ENCODE data around the gene SAMM50.

Gene SAMM50

GRCh38 chr22:43955040-43955882, at the start of gene SAMM50:
SAMM50 (plus strand) TSS chr22:43955442; CDS start chr22:43955578, 136 bp downstream.
- FAIRE-seq (peak; percentile 98), DNase-seq (ENCODE audit: extremely low spot score, insufficient read length, low read depth) (peak; percentile 91)

- DNase-seq (ENCODE audit: extremely low spot score, insufficient read length, low read depth) (no peak), FAIRE-seq (no peak)
Measured at GRCh38 chr22:43905681-43906080, 49.6 kb upstream of the SAMM50 start.

- DNase-seq (ENCODE audit: extremely low spot score, insufficient read length, low read depth) (no peak), FAIRE-seq (no peak)
Measured at GRCh38 chr22:43909708-43910107, 45.5 kb upstream of the SAMM50 start.

GRCh38 chr22:43910178-43910695, 45.0 kb upstream of the SAMM50 start:
- no peak for DNase-seq (ENCODE audit: extremely low spot score, insufficient read length, low read depth)
- no peak for FAIRE-seq

GRCh38 chr22:43911351-43911750, 43.9 kb upstream of the SAMM50 start:
- FAIRE-seq (no peak), DNase-seq (ENCODE audit: extremely low spot score, insufficient read length, low read depth) (no peak)

- DNase-seq (ENCODE audit: extremely low spot score, insufficient read length, low read depth) (no peak), FAIRE-seq (no peak)
Measured at GRCh38 chr22:43917521-43917920, 37.7 kb upstream of the SAMM50 start.

GRCh38 chr22:43919106-43919973, 35.9 kb upstream of the SAMM50 start:
- FAIRE-seq (no peak), DNase-seq (ENCODE audit: extremely low spot score, insufficient read length, low read depth) (no peak)

GRCh38 chr22:43921370-43921769, 33.9 kb upstream of the SAMM50 start:
- DNase-seq (ENCODE audit: extremely low spot score, insufficient read length, low read depth) (no peak), FAIRE-seq (no peak)

GRCh38 chr22:43922123-43922522, 33.1 kb upstream of the SAMM50 start:
- FAIRE-seq: no peak
- no peak for DNase-seq (ENCODE audit: extremely low spot score, insufficient read length, low read depth)

- DNase-seq (ENCODE audit: extremely low spot score, insufficient read length, low read depth): peak; percentile 23
- FAIRE-seq: no peak
Measured at GRCh38 chr22:43923191-43923590, 32.1 kb upstream of the SAMM50 start.

GRCh38 chr22:43923631-43924464, 31.4 kb upstream of the SAMM50 start, which contains the start of gene PNPLA3:
PNPLA3 (plus strand) TSS chr22:43923805; CDS start chr22:43923912, 107 bp downstream.
- FAIRE-seq: no peak
- DNase-seq (ENCODE audit: extremely low spot score, insufficient read length, low read depth): peak; percentile 65

- FAIRE-seq: no peak
- no peak for DNase-seq (ENCODE audit: extremely low spot score, insufficient read length, low read depth)
Measured at GRCh38 chr22:43924877-43925276, 30.4 kb upstream of the SAMM50 start.

GRCh38 chr22:43925433-43926348, 29.6 kb upstream of the SAMM50 start:
- FAIRE-seq (no peak), DNase-seq (ENCODE audit: extremely low spot score, insufficient read length, low read depth) (no peak)

GRCh38 chr22:43926349-43926710, 28.9 kb upstream of the SAMM50 start:
- FAIRE-seq: no peak
- no peak for DNase-seq (ENCODE audit: extremely low spot score, insufficient read length, low read depth)

- FAIRE-seq (no peak), DNase-seq (ENCODE audit: extremely low spot score, insufficient read length, low read depth) (no peak)
Measured at GRCh38 chr22:43928468-43928867, 26.8 kb upstream of the SAMM50 start.

GRCh38 chr22:43928908-43929307, 26.3 kb upstream of the SAMM50 start:
- DNase-seq (ENCODE audit: extremely low spot score, insufficient read length, low read depth) (no peak), FAIRE-seq (no peak)

- no peak for DNase-seq (ENCODE audit: extremely low spot score, insufficient read length, low read depth)
- FAIRE-seq: no peak
Measured at GRCh38 chr22:43931771-43932170, 23.5 kb upstream of the SAMM50 start.

- FAIRE-seq: no peak
Measured at GRCh38 chr22:43941449-43941848, 13.8 kb upstream of the SAMM50 start.

More at GRCh38 chr22:43941449-43941848, 13.8 kb upstream of the SAMM50 start:
- no peak for DNase-seq (ENCODE audit: extremely low spot score, insufficient read length, low read depth)
